Measurements from ENCODE around the gene PAEP.

The PAEP gene

GRCh38 chr9:135608999-135609317 is 47.4 kb downstream of the PAEP start:
- no peaks in the 10 kb centered on the region for H3K36me3 ChIP-seq
- no peak overlapping the region for H3K27ac ChIP-seq
- H3K9me3 ChIP-seq (ENCODE audit: severe bottlenecking) = peaks cover 3% of the 10 kb centered on the region
- no peak overlapping the region for H3K4me3 ChIP-seq (ENCODE audit: low read depth, low read length)
- no peak for DNase-seq
- TF ChIP-seq CTCF (IDR thresholded peaks at IDR 0.05; ENCODE audit: low read depth, low read length) = no peak
- no peaks in the 10 kb centered on the region for H3K27me3 ChIP-seq (ENCODE audit: insufficient read depth, low read depth, severe bottlenecking)

- H3K4me3 ChIP-seq (ENCODE audit: low read depth, low read length) = no peak overlapping the region
- no peak for TF ChIP-seq CTCF (IDR thresholded peaks at IDR 0.05; ENCODE audit: low read depth, low read length)
- H3K9me3 ChIP-seq (ENCODE audit: severe bottlenecking) = peaks cover 3% of the 10 kb centered on the region
- DNase-seq = no peak
- no peak overlapping the region for H3K27ac ChIP-seq
- no peaks in the 10 kb centered on the region for H3K36me3 ChIP-seq
- no peaks in the 10 kb centered on the region for H3K27me3 ChIP-seq (ENCODE audit: insufficient read depth, low read depth, severe bottlenecking)
Measured at GRCh38 chr9:135609366-135609955, 47.9 kb downstream of the PAEP start.

- DNase-seq = no peak
- Histone ChIP-seq H3K27ac (no peak overlapping the region), H3K9me3 (ENCODE audit: severe bottlenecking) (peaks cover 3% of the 10 kb centered on the region), H3K36me3 (no peaks in the 10 kb centered on the region), H3K27me3 (ENCODE audit: insufficient read depth, low read depth, severe bottlenecking) (no peaks in the 10 kb centered on the region), H3K4me3 (ENCODE audit: low read depth, low read length) (no peak overlapping the region)
- TF ChIP-seq CTCF (IDR thresholded peaks at IDR 0.05; ENCODE audit: low read depth, low read length) = no peak
Measured at GRCh38 chr9:135610290-135611141, 49.0 kb downstream of the PAEP start.

GRCh38 chr9:135611142-135611874 is 49.8 kb downstream of the PAEP start:
- no peak for TF ChIP-seq CTCF (IDR thresholded peaks at IDR 0.05; ENCODE audit: low read depth, low read length)
- no peaks in the 10 kb centered on the region for H3K27me3 ChIP-seq (ENCODE audit: insufficient read depth, low read depth, severe bottlenecking)
- peaks cover 3% of the 10 kb centered on the region for H3K9me3 ChIP-seq (ENCODE audit: severe bottlenecking)
- DNase-seq = no peak
- no peaks in the 10 kb centered on the region for H3K36me3 ChIP-seq
- no peak overlapping the region for H3K27ac ChIP-seq
- H3K4me3 ChIP-seq (ENCODE audit: low read depth, low read length) = no peak overlapping the region

GRCh38 chr9:135611875-135612209 is 50.3 kb downstream of the PAEP start:
- DNase-seq = no peak
- H3K27me3 ChIP-seq (ENCODE audit: insufficient read depth, low read depth, severe bottlenecking) = no peaks in the 10 kb centered on the region

More at GRCh38 chr9:135611875-135612209, 50.3 kb downstream of the PAEP start:
- Histone ChIP-seq H3K4me3 (ENCODE audit: low read depth, low read length) (no peak overlapping the region), H3K9me3 (ENCODE audit: severe bottlenecking) (peaks cover 3% of the 10 kb centered on the region), H3K27ac (no peak overlapping the region), H3K36me3 (no peaks in the 10 kb centered on the region)
- no peak for TF ChIP-seq CTCF (IDR thresholded peaks at IDR 0.05; ENCODE audit: low read depth, low read length)
